ENCODE measurements around the gene ABHD2. TPM values are rescaled to one million over a fixed set of nuclear protein-coding genes. Genes with fewer than 3 reads are reported as not detected.
"Not testable (repeated sequence)": the region's sequence is repeated elsewhere in the genome, so short reads cannot be mapped to it uniquely, and the experiment has no call there.

The ABHD2 gene
- total RNA-seq, 2 experiments from 2014 or later, result 62.4 to 63.5 TPM

DNA sequence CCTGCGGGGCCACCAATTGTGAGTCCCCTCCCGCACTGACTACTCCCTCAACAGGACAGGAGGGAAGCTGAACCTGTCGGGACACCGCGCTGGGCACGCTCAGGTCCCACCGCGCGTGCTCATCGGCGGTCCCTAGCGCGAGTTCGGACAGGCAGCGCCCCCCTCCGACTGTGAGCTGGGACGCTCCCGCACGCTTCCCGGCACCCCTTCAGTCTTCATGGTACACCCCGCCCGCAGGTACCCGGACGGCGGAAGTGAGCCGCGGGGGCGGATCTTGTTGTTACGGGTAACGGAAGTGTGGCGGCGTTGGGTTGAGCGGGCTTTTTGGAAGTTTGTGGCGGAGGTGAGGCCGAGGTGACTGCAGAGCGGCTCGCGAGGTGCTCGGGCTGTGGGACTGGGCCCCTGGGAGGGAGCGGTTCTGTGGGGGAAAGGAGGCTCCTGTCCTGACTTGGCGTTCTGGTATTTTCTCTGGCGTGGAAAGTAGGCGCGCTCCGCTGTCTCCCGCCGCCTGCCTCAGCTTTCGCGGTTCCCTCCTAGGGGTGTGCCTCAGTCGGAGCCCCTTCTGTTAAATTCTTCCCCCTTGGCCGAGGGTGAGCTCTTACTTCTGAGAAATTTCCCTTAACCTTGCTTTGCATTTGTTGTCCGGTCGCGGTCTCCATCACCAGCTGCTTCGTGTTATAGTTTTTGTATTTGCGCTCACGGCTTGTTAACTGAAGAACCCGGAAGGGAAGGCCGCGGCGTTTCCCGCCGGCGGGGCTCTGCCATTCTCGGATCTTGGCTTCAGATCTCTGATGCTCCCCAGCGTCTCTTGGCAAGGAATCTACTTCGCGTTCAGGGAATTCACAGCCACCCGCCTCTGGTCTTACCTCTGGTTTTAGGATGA is 155.7 kb downstream of the ABHD2 start, which contains the start of gene FANCI:
Gene FANCI (plus strand): TSS at position 289 of the 883 bp plus-strand sequence. CDS start 3,669 bp downstream, outside the sequence.
- ChIA-PET POLR2A (interaction anchor here (0.9 to 3.6 kb wide), 24 partner anchors 10 to 339 kb away, joined by 3 to 41 read pairs (median 5); partner anchors contain the start of genes ABHD2, MFGE8, POLG and TICRR), CTCF (interaction anchor here (0.5 to 6.0 kb wide), 13 partner anchors 9 to 1782 kb away, joined by 3 to 98 read pairs (median 3); no protein-coding TSS in a partner anchor)
- Mint-ChIP-seq H3K4me1 (peaks cover 44% of the 10 kb centered on the region), H3K27me3 (peaks cover 5% of the 10 kb centered on the region), H3K9me3 (no peaks in the 10 kb centered on the region), H3K4me3 (peak within 1 kb of the TSS; percentile 91), H3K27ac (peak within 1 kb of the TSS; percentile 86), H3K36me3 (ENCODE audit: low read depth) (peaks cover 39% of the 10 kb centered on the region)
- peak; percentile 97 for DNase-seq

DNA sequence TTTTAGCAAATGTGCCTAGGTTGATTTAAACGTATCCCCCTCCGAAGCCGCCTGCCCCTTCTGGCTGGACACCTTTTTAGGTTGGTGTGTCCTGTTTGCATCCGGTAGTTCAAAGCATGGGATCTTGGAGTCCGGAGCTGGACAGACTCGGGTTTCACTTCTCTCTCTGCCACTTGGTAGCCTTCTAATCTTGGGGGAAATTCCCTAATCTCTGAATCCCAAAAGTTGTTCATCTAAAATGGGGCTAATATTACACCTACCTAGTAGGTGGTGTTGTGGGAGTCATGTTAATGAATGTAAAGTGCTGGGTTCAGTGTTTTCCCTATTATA is 156.3 kb downstream of the ABHD2 start:
- CTCF ChIA-PET, result interaction anchor here (0.7 to 6.0 kb wide), 16 partner anchors 8 to 340 kb away, joined by 3 to 98 read pairs (median 3); no protein-coding TSS in a partner anchor

DNA sequence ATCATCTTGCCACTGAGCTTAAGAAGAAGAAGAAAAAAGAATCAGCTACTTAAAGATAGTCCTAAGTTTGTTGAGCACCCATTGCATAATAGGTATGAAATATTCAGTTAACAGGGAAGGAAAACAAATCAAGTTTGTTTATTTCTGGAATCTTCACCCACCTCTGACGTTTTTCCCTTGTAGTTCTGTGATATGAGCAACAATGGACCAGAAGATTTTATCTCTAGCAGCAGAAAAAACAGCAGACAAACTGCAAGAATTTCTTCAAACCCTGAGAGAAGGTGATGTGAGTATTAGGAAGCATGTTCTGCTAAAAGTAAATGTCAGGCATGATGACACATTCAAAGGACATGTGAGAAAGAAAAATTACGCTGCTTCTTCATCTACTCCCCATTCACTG is 159.2 kb downstream of the ABHD2 start:
- ChIA-PET POLR2A (interaction anchor here (2.6 kb wide), 1 partner anchor 9 kb away, joined by 6 read pairs; no protein-coding TSS in a partner anchor), CTCF (interaction anchor here (0.5 to 6.0 kb wide), 2 partner anchors 41 to 326 kb away, joined by 3 to 98 read pairs; no protein-coding TSS in a partner anchor)
- Mint-ChIP-seq H3K27ac (no peak overlapping the region), H3K4me1 (peaks cover 52% of the 10 kb centered on the region), H3K27me3 (no peaks in the 10 kb centered on the region), H3K4me3 (no peak overlapping the region), H3K36me3 (ENCODE audit: low read depth) (peaks cover 67% of the 10 kb centered on the region), H3K9me3 (no peaks in the 10 kb centered on the region)
- DNase-seq, result no peak

More for the DNA sequence above, 156.3 kb downstream of the ABHD2 start:
- H3K27ac Mint-ChIP-seq, result peak overlapping the region; percentile 86
- POLR2A ChIA-PET, result interaction anchor here (0.6 to 3.6 kb wide), 26 partner anchors 10 to 341 kb away, joined by 3 to 41 read pairs (median 4); partner anchors contain the start of genes ABHD2, MFGE8, POLG and TICRR
- peak overlapping the region; percentile 91 for H3K4me3 Mint-ChIP-seq
- peaks cover 47% of the 10 kb centered on the region for H3K4me1 Mint-ChIP-seq
- peaks cover 3% of the 10 kb centered on the region for H3K27me3 Mint-ChIP-seq
- no peak for DNase-seq
- no peaks in the 10 kb centered on the region for H3K9me3 Mint-ChIP-seq
- peaks cover 44% of the 10 kb centered on the region for H3K36me3 Mint-ChIP-seq (ENCODE audit: low read depth)

DNA sequence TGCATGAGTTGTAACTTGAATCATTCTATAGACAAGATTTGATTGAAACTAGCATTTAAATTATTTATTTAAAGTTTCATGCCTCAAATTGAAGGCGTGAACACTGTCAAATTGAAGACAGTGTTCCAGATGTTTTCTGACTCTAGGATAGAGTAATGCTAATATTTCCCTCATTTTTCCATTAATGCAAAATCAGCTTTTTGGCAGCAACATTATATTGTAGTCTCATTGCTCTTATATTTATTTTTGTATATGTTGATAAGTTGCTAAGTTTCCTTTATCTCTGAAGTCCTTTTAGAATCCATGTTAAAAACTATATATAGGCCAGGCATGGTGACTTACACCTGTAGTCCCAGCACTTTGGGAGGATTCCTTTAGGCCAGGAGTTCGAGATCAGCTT is 160.3 kb downstream of the ABHD2 start:
- H3K4me3 Mint-ChIP-seq, result no peak overlapping the region
- peaks cover 77% of the 10 kb centered on the region for H3K36me3 Mint-ChIP-seq (ENCODE audit: low read depth)
- H3K9me3 Mint-ChIP-seq, result no peaks in the 10 kb centered on the region
- POLR2A ChIA-PET, result no interaction called here
- no peak overlapping the region for H3K27ac Mint-ChIP-seq
- H3K27me3 Mint-ChIP-seq, result no peaks in the 10 kb centered on the region
- H3K4me1 Mint-ChIP-seq, result peaks cover 45% of the 10 kb centered on the region
- CTCF ChIA-PET, result interaction anchor here (1.0 to 6.0 kb wide), 2 partner anchors 43 to 110 kb away, joined by 3 to 98 read pairs; no protein-coding TSS in a partner anchor
- DNase-seq, result no peak

DNA sequence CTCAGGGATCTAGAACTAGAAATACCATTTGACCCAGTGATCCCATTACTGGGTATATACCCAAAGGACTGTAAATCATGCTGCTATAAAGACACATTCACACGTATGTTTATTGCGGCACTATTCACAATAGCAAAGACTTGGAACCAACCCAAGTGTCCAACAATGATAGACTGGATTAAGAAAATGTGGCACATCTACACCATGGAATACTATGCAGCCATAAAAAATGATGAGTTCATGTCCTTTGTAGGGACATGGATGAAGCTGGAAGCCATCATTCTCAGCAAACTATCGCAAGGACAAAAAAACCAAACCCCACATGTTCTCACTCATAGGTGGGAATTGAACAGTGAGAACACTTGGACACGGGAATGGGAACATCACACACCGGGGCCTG is 161.9 kb downstream of the ABHD2 start:
- H3K4me1 Mint-ChIP-seq, result peaks cover 40% of the 10 kb centered on the region
- not testable (repeated sequence) for DNase-seq, H3K27ac Mint-ChIP-seq

More for the DNA sequence above, 161.9 kb downstream of the ABHD2 start:
- H3K9me3 Mint-ChIP-seq, H3K27me3 Mint-ChIP-seq, POLR2A ChIA-PET, H3K4me3 Mint-ChIP-seq, CTCF ChIA-PET: not testable (repeated sequence)
- H3K36me3 Mint-ChIP-seq (ENCODE audit: low read depth), result peaks cover 81% of the 10 kb centered on the region

Other genes with a start within 250 kb of the ABHD2 start
- gene HAPLN3, start 192.9 kb upstream of the ABHD2 start, total RNA-seq, result 10 to 100 TPM; 66.9 to 67.5 TPM
- gene MFGE8, start 175.1 kb upstream of the ABHD2 start, total RNA-seq, result 10 to 100 TPM; 46.5 to 51.1 TPM
- not detected for gene RLBP1, start 133.1 kb downstream of the ABHD2 start, total RNA-seq
- gene FANCI, start 155.5 kb downstream of the ABHD2 start, total RNA-seq, result 100 to 1,000 TPM; 196 TPM
- 100 to 1,000 TPM; 106 to 109 TPM for gene POLG, start 246.4 kb downstream of the ABHD2 start, total RNA-seq